HEK293 (cell line): ENCODE results near the gene TAGLN2.

Experiments
- CTCF ChIA-PET: fragments of 350-600 bp; formaldehyde crosslinking; extraction: SDS; loops from one replicate; lab custom pipeline; 2021; ENCODE audit warnings: antibody characterized with exemption; lab: Yijun Ruan, JAX
- POLR2A ChIA-PET: fragments of 300-600 bp; formaldehyde crosslinking; extraction: SDS; loops from one replicate; lab custom pipeline; 2020; ENCODE audit warnings: antibody characterized with exemption, inconsistent platforms; lab: Yijun Ruan, JAX
- H3K27ac ChIP-seq: fragments of 200-500 bp; sonication (Bioruptor generic); 2 replicates; pipeline ENCODE4 v1.5.1; 2014; ENCODE audit warnings: low read depth, low read length, control low read depth, inconsistent platforms; ENCODE audit errors: extremely low read depth
- H3K36me3 ChIP-seq, 2 experiments: fragments of 200-500 bp in 1 of 2; sonication (Bioruptor generic) in 1 of 2; 1 replicate in 1 of 2; 2 replicates in 1 of 2; pipeline ENCODE4 v1.5.1; 2014 to 2017; ENCODE audit warnings: inconsistent platforms in 2 of 2, low read length in 2 of 2; ENCODE audit not compliant: control insufficient read depth in 2 of 2, insufficient read depth in 1 of 2
- H3K4me1 ChIP-seq: fragments of 200-500 bp; sonication (Bioruptor generic); 2 replicates; pipeline ENCODE4 v1.5.1; 2014; ENCODE audit warnings: mild to moderate bottlenecking, low read length, inconsistent platforms; ENCODE audit not compliant: control insufficient read depth, insufficient read depth
- H3K4me3 ChIP-seq: 2 replicates; pipeline ENCODE4 v1.5.1; 2011; ENCODE audit warnings: low read depth, mild to moderate bottlenecking, control low read depth, low read length, moderate library complexity
- H3K9me3 ChIP-seq: fragments of 200-500 bp; sonication (Bioruptor generic); 2 replicates; pipeline ENCODE4 v1.5.1; 2014; ENCODE audit warnings: low read depth, low read length, inconsistent platforms; ENCODE audit not compliant: control insufficient read depth, insufficient read depth
- GFI1B ChIP-seq: fragments of 450-650 bp; formaldehyde crosslinking; IDR thresholded peaks from 2 replicates; pipeline ENCODE4 v1.5.1; 2016; ENCODE audit warnings: missing biosample characterization, missing genetic modification characterization
- GLI2 ChIP-seq: fragments of 450-650 bp; formaldehyde crosslinking; IDR thresholded peaks from 2 replicates; pipeline ENCODE4; 2017; ENCODE audit warnings: missing biosample characterization, missing genetic modification characterization, low read depth, borderline replicate concordance
- HOXD13 ChIP-seq: sonication (generic); formaldehyde crosslinking; IDR thresholded peaks from 2 replicates; pipeline ENCODE4 v1.8.0; 2022; ENCODE audit warnings: missing genetic modification reagents, borderline replicate concordance
- KLF1 ChIP-seq: fragments of 450-650 bp; formaldehyde crosslinking; IDR thresholded peaks from 2 replicates; pipeline ENCODE4 v1.5.1; 2016; ENCODE audit warnings: missing biosample characterization, missing genetic modification characterization
- SCRT1 ChIP-seq: fragments of 450-650 bp; formaldehyde crosslinking; IDR thresholded peaks from 2 replicates; pipeline ENCODE4 v1.5.1; 2016; ENCODE audit warnings: missing biosample characterization, missing genetic modification characterization, borderline replicate concordance
- SP7 ChIP-seq: fragments of 450-650 bp; formaldehyde crosslinking; IDR thresholded peaks from 2 replicates; pipeline ENCODE4 v1.5.1; 2016; ENCODE audit warnings: missing biosample characterization, missing genetic modification characterization
- ZNF16 ChIP-seq: fragments of 450-650 bp; formaldehyde crosslinking; IDR thresholded peaks from 2 replicates; pipeline ENCODE4 v1.5.1; 2016; ENCODE audit warnings: low read depth, missing biosample characterization, missing genetic modification characterization
- ZNF311 ChIP-seq: fragments of 450-650 bp; formaldehyde crosslinking; IDR thresholded peaks from 2 replicates; pipeline ENCODE4 v1.5.1; 2017; ENCODE audit warnings: missing biosample characterization, missing genetic modification characterization, borderline replicate concordance
- ZNF324 ChIP-seq: fragments of 450-650 bp; formaldehyde crosslinking; IDR thresholded peaks from 2 replicates; pipeline ENCODE4 v1.5.1; 2016; ENCODE audit warnings: missing biosample characterization, missing genetic modification characterization
- ZNF350 ChIP-seq: fragments of 450-650 bp; formaldehyde crosslinking; IDR thresholded peaks from 2 replicates; pipeline ENCODE4 v1.5.0; 2017; ENCODE audit warnings: missing biosample characterization, mild to moderate bottlenecking, missing genetic modification characterization
- ZNF391 ChIP-seq: fragments of 450-650 bp; formaldehyde crosslinking; IDR thresholded peaks from 2 replicates; pipeline ENCODE4 v1.5.1; 2016; ENCODE audit warnings: low read depth, missing biosample characterization, missing genetic modification characterization, borderline replicate concordance
- ZNF426 ChIP-seq: fragments of 450-650 bp; formaldehyde crosslinking; IDR thresholded peaks from 2 replicates; pipeline ENCODE4 v1.5.1; 2017; ENCODE audit warnings: missing biosample characterization, missing genetic modification characterization, mild to moderate bottlenecking, inconsistent platforms, moderate library complexity
- ZNF501 ChIP-seq: fragments of 450-650 bp; formaldehyde crosslinking; IDR thresholded peaks from 2 replicates; pipeline ENCODE4 v1.5.1; 2016; ENCODE audit warnings: missing biosample characterization, missing genetic modification characterization
- ZNF560 ChIP-seq: fragments of 450-650 bp; formaldehyde crosslinking; IDR thresholded peaks from 2 replicates; pipeline ENCODE4 v1.5.1; 2017; ENCODE audit warnings: missing biosample characterization, missing genetic modification characterization, borderline replicate concordance
- ZNF664 ChIP-seq: fragments of 450-650 bp; formaldehyde crosslinking; IDR thresholded peaks from 2 replicates; pipeline ENCODE4 v1.5.1; 2016; ENCODE audit warnings: missing biosample characterization, missing genetic modification characterization
- ZSCAN30 ChIP-seq: fragments of 450-650 bp; IDR thresholded peaks from 2 replicates; pipeline ENCODE4 v1.5.1; 2018; ENCODE audit warnings: missing biosample characterization, mild to moderate bottlenecking, missing genetic modification characterization, moderate library complexity
- TF ChIP-seq, protein P1 (sequence below): fragments of 450-650 bp; formaldehyde crosslinking; IDR thresholded peaks from 2 replicates; pipeline ENCODE4 v1.5.1; 2016; ENCODE audit warnings: missing biosample characterization, missing genetic modification characterization
- TF ChIP-seq, protein P2 (sequence below): fragments of 450-650 bp; formaldehyde crosslinking; IDR thresholded peaks from 2 replicates; pipeline ENCODE4 v1.5.1; 2016; ENCODE audit warnings: missing biosample characterization, missing genetic modification characterization
- TF ChIP-seq, protein P3 (sequence below): fragments of 450-650 bp; formaldehyde crosslinking; IDR thresholded peaks from 2 replicates; pipeline ENCODE4 v1.5.1; 2016; ENCODE audit warnings: missing biosample characterization, missing genetic modification characterization
- TF ChIP-seq, protein P4 (sequence below): fragments of 450-650 bp; formaldehyde crosslinking; IDR thresholded peaks from 2 replicates; pipeline ENCODE4 v1.5.1; 2016; ENCODE audit warnings: missing biosample characterization, missing genetic modification characterization
- TF ChIP-seq, protein P5 (sequence below): fragments of 450-650 bp; formaldehyde crosslinking; IDR thresholded peaks from 2 replicates; pipeline ENCODE4 v1.5.1; 2016; ENCODE audit warnings: missing biosample characterization, missing genetic modification characterization
- TF ChIP-seq, protein P6 (sequence below): fragments of 450-650 bp; formaldehyde crosslinking; IDR thresholded peaks from 2 replicates; pipeline ENCODE4 v1.5.1; 2016; ENCODE audit warnings: missing biosample characterization, missing genetic modification characterization

The TAGLN2 gene

DNA sequence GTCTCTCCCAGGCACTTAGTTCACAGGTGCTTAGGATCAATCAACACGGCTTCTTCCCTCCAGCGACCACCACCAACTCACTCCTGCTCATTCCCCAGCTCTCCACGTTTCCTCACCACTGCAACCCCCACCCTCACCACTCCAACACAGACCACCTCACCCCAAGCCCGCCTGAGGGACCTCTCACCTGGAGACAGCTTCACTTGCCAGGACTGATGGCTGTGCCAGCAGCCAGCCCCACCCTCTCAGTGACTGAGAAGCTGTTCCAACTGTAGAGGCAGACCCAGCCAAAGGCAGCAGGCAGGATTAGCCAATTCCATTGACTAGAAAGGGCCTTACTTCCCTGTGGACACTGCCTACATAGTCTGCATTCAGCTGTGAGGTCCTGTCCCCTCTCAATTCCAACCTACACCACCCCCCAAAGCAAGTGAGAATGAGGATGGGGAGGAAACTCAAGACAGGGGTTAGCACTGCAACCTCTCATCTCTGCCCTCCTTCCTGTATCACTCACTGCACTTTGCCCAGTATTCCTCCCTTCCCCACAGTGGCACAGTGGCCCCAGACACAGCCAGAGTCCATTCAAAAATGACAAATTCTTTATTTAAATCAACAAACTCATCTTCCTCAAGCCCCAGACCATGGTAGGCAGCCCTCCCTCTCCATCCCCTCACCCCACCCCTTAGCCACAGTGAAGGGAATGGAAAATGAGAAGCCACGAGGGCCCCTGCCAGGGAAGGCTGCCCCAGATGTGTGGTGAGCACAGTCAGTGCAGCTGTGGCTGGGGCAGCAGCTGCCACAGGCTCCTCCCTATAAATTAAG lies 7.6 kb downstream of the TAGLN2 start (continued):
- TF ChIP-seq, protein P1, sequence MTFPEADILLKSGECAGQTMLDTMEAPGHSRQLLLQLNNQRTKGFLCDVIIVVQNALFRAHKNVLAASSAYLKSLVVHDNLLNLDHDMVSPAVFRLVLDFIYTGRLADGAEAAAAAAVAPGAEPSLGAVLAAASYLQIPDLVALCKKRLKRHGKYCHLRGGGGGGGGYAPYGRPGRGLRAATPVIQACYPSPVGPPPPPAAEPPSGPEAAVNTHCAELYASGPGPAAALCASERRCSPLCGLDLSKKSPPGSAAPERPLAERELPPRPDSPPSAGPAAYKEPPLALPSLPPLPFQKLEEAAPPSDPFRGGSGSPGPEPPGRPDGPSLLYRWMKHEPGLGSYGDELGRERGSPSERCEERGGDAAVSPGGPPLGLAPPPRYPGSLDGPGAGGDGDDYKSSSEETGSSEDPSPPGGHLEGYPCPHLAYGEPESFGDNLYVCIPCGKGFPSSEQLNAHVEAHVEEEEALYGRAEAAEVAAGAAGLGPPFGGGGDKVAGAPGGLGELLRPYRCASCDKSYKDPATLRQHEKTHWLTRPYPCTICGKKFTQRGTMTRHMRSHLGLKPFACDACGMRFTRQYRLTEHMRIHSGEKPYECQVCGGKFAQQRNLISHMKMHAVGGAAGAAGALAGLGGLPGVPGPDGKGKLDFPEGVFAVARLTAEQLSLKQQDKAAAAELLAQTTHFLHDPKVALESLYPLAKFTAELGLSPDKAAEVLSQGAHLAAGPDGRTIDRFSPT (tag by site-specific recombination) = 0 out of 2 replicates have a peak, but pooled peaks have one; percentile 8
- TF ChIP-seq SCRT1 (tag by site-specific recombination) = peak; percentile 65; the same call in 1 of the 2 replicates
- peak; percentile 71; the same call in 1 of the 2 replicates for TF ChIP-seq KLF1
- TF ChIP-seq, protein P2, sequence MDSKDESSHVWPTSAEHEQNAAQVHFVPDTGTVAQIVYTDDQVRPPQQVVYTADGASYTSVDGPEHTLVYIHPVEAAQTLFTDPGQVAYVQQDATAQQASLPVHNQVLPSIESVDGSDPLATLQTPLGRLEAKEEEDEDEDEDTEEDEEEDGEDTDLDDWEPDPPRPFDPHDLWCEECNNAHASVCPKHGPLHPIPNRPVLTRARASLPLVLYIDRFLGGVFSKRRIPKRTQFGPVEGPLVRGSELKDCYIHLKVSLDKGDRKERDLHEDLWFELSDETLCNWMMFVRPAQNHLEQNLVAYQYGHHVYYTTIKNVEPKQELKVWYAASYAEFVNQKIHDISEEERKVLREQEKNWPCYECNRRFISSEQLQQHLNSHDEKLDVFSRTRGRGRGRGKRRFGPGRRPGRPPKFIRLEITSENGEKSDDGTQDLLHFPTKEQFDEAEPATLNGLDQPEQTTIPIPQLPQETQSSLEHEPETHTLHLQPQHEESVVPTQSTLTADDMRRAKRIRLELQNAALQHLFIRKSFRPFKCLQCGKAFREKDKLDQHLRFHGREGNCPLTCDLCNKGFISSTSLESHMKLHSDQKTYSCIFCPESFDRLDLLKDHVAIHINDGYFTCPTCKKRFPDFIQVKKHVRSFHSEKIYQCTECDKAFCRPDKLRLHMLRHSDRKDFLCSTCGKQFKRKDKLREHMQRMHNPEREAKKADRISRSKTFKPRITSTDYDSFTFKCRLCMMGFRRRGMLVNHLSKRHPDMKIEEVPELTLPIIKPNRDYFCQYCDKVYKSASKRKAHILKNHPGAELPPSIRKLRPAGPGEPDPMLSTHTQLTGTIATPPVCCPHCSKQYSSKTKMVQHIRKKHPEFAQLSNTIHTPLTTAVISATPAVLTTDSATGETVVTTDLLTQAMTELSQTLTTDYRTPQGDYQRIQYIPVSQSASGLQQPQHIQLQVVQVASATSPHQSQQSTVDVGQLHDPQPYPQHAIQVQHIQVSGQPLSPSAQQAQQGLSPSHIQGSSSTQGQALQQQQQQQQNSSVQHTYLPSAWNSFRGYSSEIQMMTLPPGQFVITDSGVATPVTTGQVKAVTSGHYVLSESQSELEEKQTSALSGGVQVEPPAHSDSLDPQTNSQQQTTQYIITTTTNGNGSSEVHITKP (tag by site-specific recombination) = peak; percentile 70

DNA sequence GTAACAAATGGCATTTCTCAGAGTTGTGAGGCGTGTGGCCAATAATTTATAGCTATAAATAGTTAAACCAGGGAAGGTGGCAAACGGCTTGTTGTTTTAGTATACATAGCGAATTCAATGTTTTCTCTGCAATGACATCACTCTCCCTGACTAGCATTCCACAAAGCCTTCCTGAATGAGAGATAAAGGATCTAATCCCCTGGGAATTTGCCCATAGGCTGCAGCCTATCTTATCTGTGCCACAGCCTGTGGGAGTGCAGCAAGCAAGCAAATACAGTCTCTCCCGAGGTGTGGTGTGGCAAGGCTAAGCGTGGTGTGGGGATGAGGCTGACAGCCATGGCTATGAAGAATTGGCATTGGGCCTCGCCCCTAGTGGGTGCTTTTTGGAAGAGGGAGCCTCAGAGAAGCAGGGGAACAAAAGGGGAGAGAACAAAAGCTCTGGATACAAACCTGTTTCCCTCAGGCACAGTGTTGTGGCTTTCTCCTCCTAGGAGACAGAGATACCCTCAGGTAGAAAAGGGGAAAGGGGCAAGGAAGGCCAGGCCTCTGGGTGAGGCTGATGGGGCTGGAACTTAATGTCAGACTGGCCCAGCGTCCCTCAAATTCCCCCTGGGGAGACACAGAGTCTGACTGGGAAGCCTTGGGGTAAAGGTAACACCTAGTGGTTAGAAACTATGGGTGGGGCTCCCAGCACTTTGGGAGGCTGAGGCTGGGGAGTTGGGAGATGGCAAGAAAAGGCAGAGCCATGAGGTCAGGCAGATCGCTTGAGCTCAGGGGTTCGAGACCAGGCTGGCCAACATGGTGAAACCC lies 8.9 kb downstream of the TAGLN2 start:
- CTCF ChIA-PET = interaction anchor here (0.6 to 3.3 kb wide), 11 partner anchors 8 to 333 kb away, joined by 3 to 8 read pairs (median 5); no protein-coding TSS in a partner anchor
- Histone ChIP-seq H3K36me3 (peaks cover 6 to 42% of the 10 kb centered on the region in 2 experiments; a peak in 2 of 3 replicates), H3K4me3 (no peak overlapping the region), H3K9me3 (no peaks in the 10 kb centered on the region), H3K27ac (peak overlapping the region; percentile 81), H3K4me1 (peaks cover 24% of the 10 kb centered on the region)
- POLR2A ChIA-PET = interaction anchor here (0.8 to 2.4 kb wide), 6 partner anchors 13 to 91 kb away, joined by 3 to 10 read pairs (median 4); no protein-coding TSS in a partner anchor
- peak; percentile 52; the same call in 1 of the 2 replicates for TF ChIP-seq HOXD13 (CRISPR knock-in tag)
- TF ChIP-seq, protein P3, sequence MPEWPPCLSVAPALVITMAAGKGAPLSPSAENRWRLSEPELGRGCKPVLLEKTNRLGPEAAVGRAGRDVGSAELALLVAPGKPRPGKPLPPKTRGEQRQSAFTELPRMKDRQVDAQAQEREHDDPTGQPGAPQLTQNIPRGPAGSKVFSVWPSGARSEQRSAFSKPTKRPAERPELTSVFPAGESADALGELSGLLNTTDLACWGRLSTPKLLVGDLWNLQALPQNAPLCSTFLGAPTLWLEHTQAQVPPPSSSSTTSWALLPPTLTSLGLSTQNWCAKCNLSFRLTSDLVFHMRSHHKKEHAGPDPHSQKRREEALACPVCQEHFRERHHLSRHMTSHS (tag by site-specific recombination) = peak; percentile 47; the same call in 1 of the 2 replicates
- peak; percentile 98 for TF ChIP-seq SP7 (tag by site-specific recombination)
- TF ChIP-seq, protein P4, sequence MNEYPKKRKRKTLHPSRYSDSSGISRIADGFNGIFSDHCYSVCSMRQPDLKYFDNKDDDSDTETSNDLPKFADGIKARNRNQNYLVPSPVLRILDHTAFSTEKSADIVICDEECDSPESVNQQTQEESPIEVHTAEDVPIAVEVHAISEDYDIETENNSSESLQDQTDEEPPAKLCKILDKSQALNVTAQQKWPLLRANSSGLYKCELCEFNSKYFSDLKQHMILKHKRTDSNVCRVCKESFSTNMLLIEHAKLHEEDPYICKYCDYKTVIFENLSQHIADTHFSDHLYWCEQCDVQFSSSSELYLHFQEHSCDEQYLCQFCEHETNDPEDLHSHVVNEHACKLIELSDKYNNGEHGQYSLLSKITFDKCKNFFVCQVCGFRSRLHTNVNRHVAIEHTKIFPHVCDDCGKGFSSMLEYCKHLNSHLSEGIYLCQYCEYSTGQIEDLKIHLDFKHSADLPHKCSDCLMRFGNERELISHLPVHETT (tag by site-specific recombination) = peak; percentile 98
- TF ChIP-seq ZNF426 (tag by site-specific recombination) = no peak
- TF ChIP-seq GLI2 (tag by site-specific recombination) = peak; percentile 97
- no peak for TF ChIP-seq ZNF16 (tag by site-specific recombination)
- peak; percentile 96 for TF ChIP-seq ZNF324 (tag by site-specific recombination)
- peak; percentile 89; the same call in 1 of the 2 replicates for TF ChIP-seq ZSCAN30 (tag by site-specific recombination)
- TF ChIP-seq ZNF501 (tag by site-specific recombination) = peak; percentile 91
- TF ChIP-seq ZNF350 (tag by site-specific recombination) = no peak
- TF ChIP-seq ZNF664 (tag by site-specific recombination) = peak; percentile 5; the same call in 1 of the 2 replicates
- peak; percentile 97; the same call in 1 of the 2 replicates for TF ChIP-seq ZNF391
- TF ChIP-seq, protein P5, sequence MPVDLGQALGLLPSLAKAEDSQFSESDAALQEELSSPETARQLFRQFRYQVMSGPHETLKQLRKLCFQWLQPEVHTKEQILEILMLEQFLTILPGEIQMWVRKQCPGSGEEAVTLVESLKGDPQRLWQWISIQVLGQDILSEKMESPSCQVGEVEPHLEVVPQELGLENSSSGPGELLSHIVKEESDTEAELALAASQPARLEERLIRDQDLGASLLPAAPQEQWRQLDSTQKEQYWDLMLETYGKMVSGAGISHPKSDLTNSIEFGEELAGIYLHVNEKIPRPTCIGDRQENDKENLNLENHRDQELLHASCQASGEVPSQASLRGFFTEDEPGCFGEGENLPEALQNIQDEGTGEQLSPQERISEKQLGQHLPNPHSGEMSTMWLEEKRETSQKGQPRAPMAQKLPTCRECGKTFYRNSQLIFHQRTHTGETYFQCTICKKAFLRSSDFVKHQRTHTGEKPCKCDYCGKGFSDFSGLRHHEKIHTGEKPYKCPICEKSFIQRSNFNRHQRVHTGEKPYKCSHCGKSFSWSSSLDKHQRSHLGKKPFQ (tag by site-specific recombination) = peak; percentile 78
- peak; percentile 90 for TF ChIP-seq GFI1B (tag by site-specific recombination)
- TF ChIP-seq, protein P6, sequence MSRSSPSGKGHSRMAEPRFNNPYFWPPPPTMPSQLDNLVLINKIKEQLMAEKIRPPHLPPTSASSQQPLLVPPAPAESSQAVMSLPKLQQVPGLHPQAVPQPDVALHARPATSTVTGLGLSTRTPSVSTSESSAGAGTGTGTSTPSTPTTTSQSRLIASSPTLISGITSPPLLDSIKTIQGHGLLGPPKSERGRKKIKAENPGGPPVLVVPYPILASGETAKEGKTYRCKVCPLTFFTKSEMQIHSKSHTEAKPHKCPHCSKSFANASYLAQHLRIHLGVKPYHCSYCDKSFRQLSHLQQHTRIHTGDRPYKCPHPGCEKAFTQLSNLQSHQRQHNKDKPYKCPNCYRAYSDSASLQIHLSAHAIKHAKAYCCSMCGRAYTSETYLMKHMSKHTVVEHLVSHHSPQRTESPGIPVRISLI (tag by site-specific recombination) = no peak
- no peak for TF ChIP-seq ZNF560
- no peak for TF ChIP-seq ZNF311
